HG03039 (cell line): ENCODE measurements around the gene TPST2.
"Not testable (repeated sequence)": the region's sequence is repeated elsewhere in the genome, so short reads cannot be mapped to it uniquely, and the experiment has no call there.

Source experiments
- ATAC-seq: cut with Tn5 transposase; IDR thresholded peaks from one replicate; pipeline ENCODE4 v1.9.1; 2021; ENCODE audit warnings: mild to moderate bottlenecking, moderate library complexity; ENCODE audit not compliant: unreplicated experiment

Gene TPST2

GRCh38 chr22:26589845-26590736, at the start of gene TPST2:
TSS of gene TPST2 (minus strand) at chr22:26590132. CDS start at chr22:26541630, 48,502 bp downstream.
- peak; percentile 57 for ATAC-seq

GRCh38 chr22:26636296-26636695, 46.4 kb upstream of the TPST2 start:
- no peak for ATAC-seq

GRCh38 chr22:26635117-26635516, 45.2 kb upstream of the TPST2 start:
- ATAC-seq = no peak

- ATAC-seq = no peak
Observed at GRCh38 chr22:26634189-26634588, 44.3 kb upstream of the TPST2 start.

- ATAC-seq = no peak
Observed at GRCh38 chr22:26632422-26633155, 42.7 kb upstream of the TPST2 start.

GRCh38 chr22:26631282-26631681, 41.4 kb upstream of the TPST2 start:
- ATAC-seq = no peak

GRCh38 chr22:26629988-26630761, 40.2 kb upstream of the TPST2 start:
- no peak for ATAC-seq

- no peak for ATAC-seq
Observed at GRCh38 chr22:26624803-26625202, 34.9 kb upstream of the TPST2 start.

- ATAC-seq = no peak
Observed at GRCh38 chr22:26623984-26624383, 34.1 kb upstream of the TPST2 start.

- ATAC-seq = no peak
Observed at GRCh38 chr22:26621663-26622062, 31.7 kb upstream of the TPST2 start, which contains the start of gene CRYBA4. TSS of gene CRYBA4 (plus strand) at chr22:26621963. CDS start at chr22:26622597, 634 bp downstream.

- no peak for ATAC-seq
Observed at GRCh38 chr22:26620197-26620596, 30.3 kb upstream of the TPST2 start.

GRCh38 chr22:26619510-26619909, 29.6 kb upstream of the TPST2 start:
- no peak for ATAC-seq

GRCh38 chr22:26618455-26618854, 28.5 kb upstream of the TPST2 start:
- ATAC-seq = no peak

- ATAC-seq = no peak
Observed at GRCh38 chr22:26617271-26618199, 27.6 kb upstream of the TPST2 start, which contains the start of gene CRYBB1. TSS of gene CRYBB1 (minus strand) at chr22:26618027. CDS start at chr22:26616319, 1,708 bp downstream.

GRCh38 chr22:26616650-26617049, 26.7 kb upstream of the TPST2 start:
- ATAC-seq = no peak

- ATAC-seq = no peak
Observed at GRCh38 chr22:26615830-26616435, 26.0 kb upstream of the TPST2 start.

GRCh38 chr22:26615149-26615548, 25.2 kb upstream of the TPST2 start:
- no peak for ATAC-seq

GRCh38 chr22:26614322-26614721, 24.4 kb upstream of the TPST2 start:
- ATAC-seq = no peak

GRCh38 chr22:26613753-26614152, 23.8 kb upstream of the TPST2 start:
- ATAC-seq = not testable (repeated sequence)
